Muscle of leg (tissue), 11 donors: Measurements from ENCODE around the gene CX3CL1. TPM values are rescaled to one million over a fixed set of nuclear protein-coding genes. Genes with fewer than 3 reads are reported as not detected.
A peak's percentile ranks its signal among the peaks of the same experiment; 100 is the strongest.

ENCODE experiments used
- DNase-seq: peaks from one replicate; pipeline ENCODE4 v3.0.0; 2013
- H3K27ac ChIP-seq: one replicate; pipeline ENCODE4 v1.5.1; 2013; ENCODE audit warnings: mild to moderate bottlenecking, low read length, control low read depth
- H3K27me3 ChIP-seq: one replicate; pipeline ENCODE4 v1.6.1; 2013; ENCODE audit warnings: low read length; ENCODE audit not compliant: control insufficient read depth, insufficient read depth
- H3K36me3 ChIP-seq: one replicate; pipeline ENCODE4 v1.6.1; 2013; ENCODE audit warnings: low read length; ENCODE audit not compliant: control insufficient read depth, insufficient read depth
- H3K4me1 ChIP-seq: one replicate; pipeline ENCODE4 v1.6.1; 2013; ENCODE audit warnings: low read length; ENCODE audit not compliant: control insufficient read depth, insufficient read depth
- H3K4me3 ChIP-seq: one replicate; pipeline ENCODE4 v1.5.1; 2013; ENCODE audit warnings: low read length, control low read depth
- H3K9me3 ChIP-seq: replicated peaks from 2 replicates; pipeline ENCODE4 v1.6.1; 2013; ENCODE audit warnings: low read depth, low read length; ENCODE audit not compliant: control insufficient read depth
- WGBS: methylation state at CpG from one replicate; pipeline ENCODE4 v1.1.5; 2013; ENCODE audit warnings: missing lambda C conversion rate; ENCODE audit not compliant: insufficient coverage; 5-methylcytosine and 5-hydroxymethylcytosine counted together
- polyA plus RNA-seq, 8 donors: library from polyadenylated mRNA; unstranded; fragments of 120-200 nt; gene quantifications; one replicate each; pipeline versions ENCODE4 v1.2.1 to v1.2.3, GENCODE V29; 2013; ENCODE audit warnings: inconsistent platforms in 1 of 8, low replicate concordance in 1 of 8; ENCODE audit not compliant: insufficient read length in 8 of 8, insufficient read depth in 1 of 8
- total RNA-seq: library from RNA; stranded (reverse); fragments of 120-200 nt; gene quantifications from one replicate; pipeline ENCODE4 v1.2.4, GENCODE V29; 2013

Gene CX3CL1
- total and polyA plus RNA-seq, 9 donors = 2.5 to 7.0 (median 4.8) TPM

DNA sequence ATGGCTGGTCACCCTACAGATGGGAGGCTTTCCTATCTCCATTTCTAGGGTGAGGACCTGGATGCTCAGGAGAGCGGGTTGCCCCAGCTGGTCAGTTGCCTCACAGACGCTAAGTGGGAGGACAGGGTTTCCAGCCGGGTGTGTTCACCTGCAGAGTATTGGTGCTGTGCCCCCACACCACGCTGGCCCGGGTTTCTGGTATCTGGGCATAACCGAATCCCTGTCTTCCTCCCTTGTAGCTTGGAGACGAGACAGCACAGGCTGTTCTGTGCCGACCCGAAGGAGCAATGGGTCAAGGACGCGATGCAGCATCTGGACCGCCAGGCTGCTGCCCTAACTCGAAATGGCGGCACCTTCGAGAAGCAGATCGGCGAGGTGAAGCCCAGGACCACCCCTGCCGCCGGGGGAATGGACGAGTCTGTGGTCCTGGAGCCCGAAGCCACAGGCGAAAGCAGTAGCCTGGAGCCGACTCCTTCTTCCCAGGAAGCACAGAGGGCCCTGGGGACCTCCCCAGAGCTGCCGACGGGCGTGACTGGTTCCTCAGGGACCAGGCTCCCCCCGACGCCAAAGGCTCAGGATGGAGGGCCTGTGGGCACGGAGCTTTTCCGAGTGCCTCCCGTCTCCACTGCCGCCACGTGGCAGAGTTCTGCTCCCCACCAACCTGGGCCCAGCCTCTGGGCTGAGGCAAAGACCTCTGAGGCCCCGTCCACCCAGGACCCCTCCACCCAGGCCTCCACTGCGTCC is 9.7 kb downstream of the CX3CL1 start:
- no peaks in the 10 kb centered on the region for H3K36me3 ChIP-seq
- 81% methylated on average over 33 of the region's 35 CpGs for WGBS
- no peaks in the 10 kb centered on the region for H3K27me3 ChIP-seq
- no peak overlapping the region for H3K4me3 ChIP-seq
- no peaks in the 10 kb centered on the region for H3K9me3 ChIP-seq
- no peak for DNase-seq
- no peak overlapping the region for H3K27ac ChIP-seq
- H3K4me1 ChIP-seq = peaks cover 24% of the 10 kb centered on the region

GRCh38 chr16:57382535-57383275 is 10.4 kb downstream of the CX3CL1 start:
- 89% methylated on average over 15 of the region's 16 CpGs for WGBS
- Histone ChIP-seq H3K27ac (no peak overlapping the region), H3K4me3 (no peak overlapping the region), H3K27me3 (no peaks in the 10 kb centered on the region), H3K4me1 (peaks cover 26% of the 10 kb centered on the region), H3K36me3 (no peaks in the 10 kb centered on the region), H3K9me3 (no peaks in the 10 kb centered on the region)
- no peak for DNase-seq

DNA sequence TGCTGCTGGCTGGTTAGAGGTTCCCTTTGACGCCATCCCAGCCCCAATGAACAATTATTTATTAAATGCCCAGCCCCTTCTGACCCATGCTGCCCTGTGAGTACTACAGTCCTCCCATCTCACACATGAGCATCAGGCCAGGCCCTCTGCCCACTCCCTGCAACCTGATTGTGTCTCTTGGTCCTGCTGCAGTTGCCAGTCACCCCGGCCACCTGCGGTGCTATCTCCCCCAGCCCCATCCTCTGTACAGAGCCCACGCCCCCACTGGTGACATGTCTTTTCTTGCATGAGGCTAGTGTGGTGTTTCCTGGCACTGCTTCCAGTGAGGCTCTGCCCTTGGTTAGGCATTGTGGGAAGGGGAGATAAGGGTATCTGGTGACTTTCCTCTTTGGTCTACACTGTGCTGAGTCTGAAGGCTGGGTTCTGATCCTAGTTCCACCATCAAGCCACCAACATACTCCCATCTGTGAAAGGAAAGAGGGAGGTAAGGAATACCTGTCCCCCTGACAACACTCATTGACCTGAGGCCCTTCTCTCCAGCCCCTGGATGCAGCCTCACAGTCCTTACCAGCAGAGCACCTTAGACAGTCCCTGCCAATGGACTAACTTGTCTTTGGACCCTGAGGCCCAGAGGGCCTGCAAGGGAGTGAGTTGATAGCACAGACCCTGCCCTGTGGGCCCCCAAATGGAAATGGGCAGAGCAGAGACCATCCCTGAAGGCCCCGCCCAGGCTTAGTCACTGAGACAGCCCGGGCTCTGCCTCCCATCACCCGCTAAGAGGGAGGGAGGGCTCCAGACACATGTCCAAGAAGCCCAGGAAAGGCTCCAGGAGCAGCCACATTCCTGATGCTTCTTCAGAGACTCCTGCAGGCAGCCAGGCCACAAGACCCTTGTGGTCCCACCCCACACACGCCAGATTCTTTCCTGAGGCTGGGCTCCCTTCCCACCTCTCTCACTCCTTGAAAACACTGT is 11.3 kb downstream of the CX3CL1 start:
- Histone ChIP-seq H3K4me3 (no peak overlapping the region), H3K9me3 (no peaks in the 10 kb centered on the region), H3K4me1 (peaks cover 26% of the 10 kb centered on the region), H3K27ac (no peak overlapping the region), H3K27me3 (no peaks in the 10 kb centered on the region), H3K36me3 (no peaks in the 10 kb centered on the region)
- peak; percentile 29 for DNase-seq
- WGBS = 45% methylated on average over 5 of the region's 8 CpGs

DNA sequence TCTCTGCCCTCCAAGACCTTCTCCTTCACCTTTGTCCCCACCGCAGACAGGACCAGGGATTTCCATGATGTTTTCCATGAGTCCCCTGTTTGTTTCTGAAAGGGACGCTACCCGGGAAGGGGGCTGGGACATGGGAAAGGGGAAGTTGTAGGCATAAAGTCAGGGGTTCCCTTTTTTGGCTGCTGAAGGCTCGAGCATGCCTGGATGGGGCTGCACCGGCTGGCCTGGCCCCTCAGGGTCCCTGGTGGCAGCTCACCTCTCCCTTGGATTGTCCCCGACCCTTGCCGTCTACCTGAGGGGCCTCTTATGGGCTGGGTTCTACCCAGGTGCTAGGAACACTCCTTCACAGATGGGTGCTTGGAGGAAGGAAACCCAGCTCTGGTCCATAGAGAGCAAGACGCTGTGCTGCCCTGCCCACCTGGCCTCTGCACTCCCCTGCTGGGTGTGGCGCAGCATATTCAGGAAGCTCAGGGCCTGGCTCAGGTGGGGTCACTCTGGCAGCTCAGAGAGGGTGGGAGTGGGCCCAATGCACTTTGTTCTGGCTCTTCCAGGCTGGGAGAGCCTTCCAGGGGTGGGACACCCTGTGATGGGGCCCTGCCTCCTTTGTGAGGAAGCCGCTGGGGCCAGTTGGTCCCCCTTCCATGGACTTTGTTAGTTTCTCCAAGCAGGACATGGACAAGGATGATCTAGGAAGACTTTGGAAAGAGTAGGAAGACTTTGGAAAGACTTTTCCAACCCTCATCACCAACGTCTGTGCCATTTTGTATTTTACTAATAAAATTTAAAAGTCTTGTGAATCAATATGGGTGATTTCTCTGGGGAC is 12.2 kb downstream of the CX3CL1 start:
- 63% methylated on average over 6 of the region's 11 CpGs for WGBS
- H3K4me3 ChIP-seq = no peak overlapping the region
- H3K27ac ChIP-seq = no peak overlapping the region
- H3K4me1 ChIP-seq = peaks cover 26% of the 10 kb centered on the region
- H3K27me3 ChIP-seq = no peaks in the 10 kb centered on the region
- no peaks in the 10 kb centered on the region for H3K9me3 ChIP-seq
- no peak for DNase-seq
- no peaks in the 10 kb centered on the region for H3K36me3 ChIP-seq

GRCh38 chr16:57385083-57385482 is 12.8 kb downstream of the CX3CL1 start:
- peaks cover 26% of the 10 kb centered on the region for H3K4me1 ChIP-seq
- no peaks in the 10 kb centered on the region for H3K9me3 ChIP-seq
- no peaks in the 10 kb centered on the region for H3K27me3 ChIP-seq
- DNase-seq = no peak
- H3K27ac ChIP-seq = no peak overlapping the region
- no peaks in the 10 kb centered on the region for H3K36me3 ChIP-seq
- no peak overlapping the region for H3K4me3 ChIP-seq
- 100% methylated on average over 1 of the region's 5 CpGs for WGBS

- Histone ChIP-seq H3K27me3 (no peaks in the 10 kb centered on the region), H3K27ac (no peak overlapping the region), H3K4me3 (no peak overlapping the region), H3K36me3 (no peaks in the 10 kb centered on the region), H3K9me3 (no peaks in the 10 kb centered on the region), H3K4me1 (peaks cover 24% of the 10 kb centered on the region)
- 35% methylated on average over 3 of the region's 5 CpGs for WGBS
- peak; percentile 88 for DNase-seq
Measured at GRCh38 chr16:57386381-57386951, 14.2 kb downstream of the CX3CL1 start.

- 83% methylated on average over 2 of the region's 3 CpGs for WGBS
- no peaks in the 10 kb centered on the region for H3K9me3 ChIP-seq
- H3K27ac ChIP-seq = no peak overlapping the region
- H3K36me3 ChIP-seq = no peaks in the 10 kb centered on the region
- H3K4me3 ChIP-seq = no peak overlapping the region
- H3K27me3 ChIP-seq = no peaks in the 10 kb centered on the region
- H3K4me1 ChIP-seq = peaks cover 24% of the 10 kb centered on the region
- no peak for DNase-seq
Measured at GRCh38 chr16:57387598-57388354, 15.5 kb downstream of the CX3CL1 start.

DNA sequence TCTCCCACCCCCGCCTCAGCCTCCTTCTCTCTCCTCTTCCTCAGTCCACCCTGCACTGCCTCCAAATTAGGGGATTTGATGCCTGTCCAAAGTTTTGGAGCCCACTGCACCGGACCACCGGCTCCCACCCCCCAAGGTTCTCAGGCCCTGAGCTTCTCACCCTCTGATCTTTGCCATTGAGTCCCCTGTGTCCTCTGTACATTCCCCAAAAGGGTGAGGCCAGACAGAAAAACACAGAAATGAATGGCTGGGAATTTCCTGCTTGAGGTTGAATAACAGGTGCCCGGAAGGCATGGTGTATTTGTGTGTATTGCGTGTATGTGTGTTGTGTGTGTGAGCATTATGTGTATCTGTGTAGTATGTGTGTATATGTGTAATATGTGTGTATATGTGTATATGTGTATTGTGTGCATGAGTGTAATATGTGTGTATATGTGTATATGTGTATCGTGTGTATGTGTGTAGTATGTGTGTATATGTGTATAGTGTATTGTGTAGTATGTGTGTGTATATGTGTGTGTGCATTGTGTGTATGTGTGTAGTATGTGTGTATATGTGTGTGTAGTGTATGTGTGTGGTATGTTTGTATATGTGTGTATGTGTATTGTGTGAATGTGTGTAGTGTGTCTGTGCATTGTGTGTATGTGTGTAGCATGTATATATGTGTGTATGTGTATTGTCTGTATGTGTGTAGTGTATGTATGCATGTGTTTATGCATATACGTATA is 16.2 kb downstream of the CX3CL1 start:
- WGBS = 98% methylated on average over 5 of the region's 7 CpGs
- no peaks in the 10 kb centered on the region for H3K36me3 ChIP-seq
- H3K27me3 ChIP-seq = no peaks in the 10 kb centered on the region
- no peak for DNase-seq
- no peak overlapping the region for H3K4me3 ChIP-seq
- H3K27ac ChIP-seq = no peak overlapping the region
- no peaks in the 10 kb centered on the region for H3K9me3 ChIP-seq
- peaks cover 23% of the 10 kb centered on the region for H3K4me1 ChIP-seq
